Left lobe of liver (tissue), 2 donors: ENCODE results near the gene TIMM10. TPM values are rescaled to one million over a fixed set of nuclear protein-coding genes. Genes with fewer than 3 reads are reported as not detected.

Experiments
- ATAC-seq: fragments of 200-7000 bp; cut with Tn5 transposase; one replicate; pipeline ENCODE4 v1.9.1; 2020; ENCODE audit warnings: mild to moderate bottlenecking, moderate library complexity
- DNase-seq: peaks from one replicate; pipeline ENCODE4 v3.0.0-alpha.2; 2020; ENCODE audit warnings: low spot score
- total RNA-seq: library from RNA; stranded (reverse); gene quantifications from one replicate; pipeline ENCODE4 v1.2.1, GENCODE V29; 2021
- donor health status: DM: no; HTN: no; CAD: no; lungs with moderate emphysema.
- donor health status: DM: no; HTN: yes; CAD: no.

TIMM10 gene
- total RNA-seq, 1 donor from 2014 or later: 39.3 TPM

DNA sequence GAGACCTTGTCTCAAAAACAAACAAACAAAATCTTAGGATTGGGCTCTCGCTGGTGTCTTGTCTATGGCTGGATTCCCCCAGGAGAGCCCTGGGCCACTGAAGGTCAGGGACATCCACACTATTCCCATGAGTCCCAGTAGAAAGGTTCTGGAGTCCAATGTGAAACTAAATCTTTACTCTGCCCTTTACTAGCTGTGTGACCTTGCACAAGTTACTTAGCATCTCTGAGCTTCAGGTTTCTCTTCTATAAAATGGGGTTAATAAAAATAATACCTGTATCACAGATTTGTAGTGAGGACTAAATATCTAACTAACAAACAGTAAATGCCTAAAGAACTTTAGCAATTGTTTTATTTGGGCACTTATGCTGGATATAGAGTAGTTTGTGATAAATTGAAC, 24.0 kb downstream of the TIMM10 start:
- ATAC-seq: no peak
- DNase-seq: no peak

DNA sequence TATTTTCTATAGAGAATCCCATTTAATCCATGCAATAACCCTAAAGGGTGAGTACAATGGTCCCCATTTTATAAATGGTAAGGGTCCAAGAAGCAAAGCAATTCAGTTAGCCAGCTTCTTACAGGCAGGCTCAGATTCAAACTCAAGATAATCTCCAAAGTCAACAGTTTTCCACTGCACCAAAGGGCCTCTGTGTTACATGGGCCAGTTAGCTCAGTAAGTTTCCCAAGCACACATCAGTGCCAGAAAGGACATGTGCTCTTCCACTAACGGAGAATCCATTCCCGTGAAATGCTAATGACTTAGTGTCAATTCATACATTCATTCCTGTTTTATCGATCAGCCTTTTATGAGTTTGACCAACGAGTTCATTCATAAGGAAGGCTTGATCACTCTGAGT, 26.0 kb downstream of the TIMM10 start:
- DNase-seq (no peak), ATAC-seq (no peak)

DNA sequence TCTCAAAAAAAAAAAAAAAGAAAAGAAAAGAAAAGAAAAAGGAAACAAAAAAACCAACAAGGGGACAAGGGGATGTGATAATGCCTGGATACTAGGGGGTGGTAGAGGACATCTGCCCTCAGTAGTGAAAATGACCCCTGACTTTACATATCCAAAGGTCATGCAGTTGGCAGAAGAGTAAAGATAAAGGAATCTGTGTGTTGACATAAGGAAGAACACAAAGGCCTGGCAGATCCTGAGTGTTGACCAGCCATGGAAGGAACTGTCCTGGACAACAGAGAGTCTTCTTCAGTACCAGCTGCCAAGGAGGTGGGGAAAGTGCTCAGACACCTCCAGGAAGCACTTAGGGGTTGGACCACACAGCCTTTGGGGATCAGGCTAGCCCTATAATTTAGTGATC, 27.7 kb downstream of the TIMM10 start:
- peak; percentile 27 for ATAC-seq
- peak; percentile 69 for DNase-seq

DNA sequence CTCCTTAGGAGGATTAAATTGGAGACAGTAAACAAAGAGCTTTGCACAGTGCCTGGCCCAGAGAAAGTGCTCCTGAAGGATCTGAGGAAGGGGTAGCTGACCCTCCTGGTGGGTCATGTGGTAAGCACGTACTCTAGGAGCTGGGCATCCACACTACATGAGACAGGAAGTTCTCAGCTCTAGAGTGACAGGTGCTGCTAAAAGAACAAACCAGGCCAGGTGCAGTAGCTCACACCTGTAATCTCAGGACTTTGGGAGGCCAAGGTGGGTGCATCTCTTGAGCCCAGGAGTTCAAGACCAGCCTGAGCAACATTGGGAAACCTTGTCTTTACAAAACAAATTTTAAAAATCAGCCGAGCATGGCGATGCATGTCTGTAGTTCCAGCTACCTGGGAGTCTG, 28.2 kb downstream of the TIMM10 start:
- ATAC-seq (no peak), DNase-seq (no peak)

DNA sequence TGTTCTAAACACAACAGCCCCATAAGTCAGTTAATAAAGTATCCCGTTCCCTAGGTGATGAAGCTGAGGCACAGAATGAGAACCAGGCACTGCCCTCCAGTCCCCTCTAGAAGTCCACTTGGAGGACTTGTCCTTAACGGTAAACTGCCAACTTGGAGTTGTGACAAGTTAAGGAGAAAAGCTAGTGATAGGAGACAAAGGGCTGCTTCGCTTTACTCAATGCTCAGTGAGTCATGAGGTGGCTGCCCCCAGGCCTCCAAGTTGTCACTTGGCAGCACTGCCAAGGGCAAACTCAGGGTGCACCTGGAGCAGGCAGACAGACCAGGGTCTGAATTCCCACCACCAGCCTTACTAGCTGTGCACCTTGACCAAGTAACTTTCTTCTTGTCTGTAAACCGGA, 28.6 kb downstream of the TIMM10 start:
- ATAC-seq: peak; percentile 9

DNA sequence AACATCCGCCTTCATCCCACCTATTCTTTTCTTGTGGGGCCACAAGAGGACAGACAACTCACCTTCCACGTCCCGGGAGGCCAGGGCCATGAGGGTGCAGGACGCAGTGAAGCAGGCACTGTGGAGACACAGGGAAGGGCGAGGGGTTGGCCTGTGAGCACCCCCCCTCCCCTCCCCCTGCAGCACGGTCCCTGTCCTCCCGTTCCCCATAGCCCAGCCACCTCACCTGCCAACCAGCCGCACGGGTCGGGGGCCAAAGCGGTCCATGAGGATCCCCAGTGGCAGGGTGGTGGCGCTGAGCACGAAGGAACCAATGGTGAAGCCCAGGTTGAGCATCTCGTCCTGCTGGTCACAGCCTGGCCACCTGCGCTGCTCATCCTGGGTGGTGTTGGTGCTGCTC, 29.6 kb downstream of the TIMM10 start:
- ATAC-seq (no peak), DNase-seq (no peak)

More for the DNA sequence above, 28.6 kb downstream of the TIMM10 start:
- DNase-seq: peak; percentile 83

DNA sequence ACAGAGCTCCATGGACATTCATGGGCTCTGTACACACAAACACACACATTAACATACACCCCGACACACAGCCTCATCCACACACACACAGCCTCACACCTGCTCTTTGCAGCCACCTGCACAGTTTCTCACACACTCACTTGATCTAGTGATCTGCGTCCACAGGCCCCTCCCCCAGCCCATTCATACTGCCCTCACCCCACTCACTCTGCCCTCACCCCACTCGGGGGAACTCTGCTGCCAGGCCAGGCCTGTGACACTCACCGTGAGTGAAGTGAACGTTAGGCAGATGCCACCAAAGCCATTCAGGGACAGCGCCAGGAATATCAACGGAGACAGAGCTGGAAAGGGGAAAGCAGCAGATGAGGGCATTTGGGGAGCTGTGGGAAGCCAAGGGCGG, 30.0 kb downstream of the TIMM10 start:
- peak; percentile 48 for DNase-seq
- ATAC-seq: no peak

DNA sequence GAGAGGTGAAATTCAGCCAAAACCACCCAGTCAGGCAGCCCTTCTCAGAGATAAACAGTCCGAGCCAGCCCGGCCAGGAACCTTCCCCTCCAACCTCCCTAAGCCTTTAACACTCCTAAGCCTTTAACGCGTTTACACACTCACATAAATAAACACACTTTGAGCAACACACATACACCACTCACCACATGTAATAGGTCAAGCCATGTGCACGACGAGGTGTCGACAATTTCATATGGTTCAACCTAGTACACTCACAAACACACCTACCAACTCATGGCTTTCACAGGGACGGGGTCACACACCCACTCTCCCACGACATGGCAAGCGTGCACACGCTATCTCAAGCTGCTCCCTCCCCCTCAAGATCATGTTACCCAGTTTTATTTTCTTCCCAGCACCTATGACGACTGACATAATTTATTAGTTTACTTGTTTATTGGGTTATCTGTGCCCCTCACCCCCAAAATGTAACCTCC, 30.5 kb downstream of the TIMM10 start:
- ATAC-seq: peak; percentile 24
- DNase-seq: no peak

DNA sequence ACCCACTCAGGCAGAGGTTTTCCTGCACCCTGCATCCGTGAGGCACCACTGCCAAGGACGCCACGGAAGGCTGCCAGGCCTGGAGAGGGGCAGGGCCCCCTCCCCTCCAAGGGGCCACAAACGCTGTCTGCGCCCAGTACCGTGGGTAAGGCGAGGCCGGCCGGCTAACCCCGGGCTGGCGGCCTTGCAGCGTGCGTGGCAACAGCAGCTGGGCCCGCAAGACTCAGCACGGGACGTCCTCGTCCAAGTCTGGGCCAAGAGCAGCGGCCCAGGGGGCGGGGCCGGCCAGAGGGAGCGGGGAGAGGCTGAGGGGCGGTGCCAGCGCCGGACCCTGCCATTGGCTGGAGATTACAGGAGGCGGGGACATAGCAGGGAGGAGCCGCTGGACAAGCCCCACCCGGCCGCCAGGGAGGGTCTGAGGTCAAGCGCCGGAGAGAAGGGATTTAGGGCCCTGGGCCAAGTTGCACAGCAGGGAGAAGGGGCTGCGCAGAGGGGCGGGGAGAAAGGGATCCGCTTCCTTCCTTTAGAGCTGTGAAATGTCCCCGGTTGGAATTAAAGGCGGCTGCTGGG, 31.1 kb downstream of the TIMM10 start:
- peak; percentile 74 for ATAC-seq
- peak; percentile 99 for DNase-seq

DNA sequence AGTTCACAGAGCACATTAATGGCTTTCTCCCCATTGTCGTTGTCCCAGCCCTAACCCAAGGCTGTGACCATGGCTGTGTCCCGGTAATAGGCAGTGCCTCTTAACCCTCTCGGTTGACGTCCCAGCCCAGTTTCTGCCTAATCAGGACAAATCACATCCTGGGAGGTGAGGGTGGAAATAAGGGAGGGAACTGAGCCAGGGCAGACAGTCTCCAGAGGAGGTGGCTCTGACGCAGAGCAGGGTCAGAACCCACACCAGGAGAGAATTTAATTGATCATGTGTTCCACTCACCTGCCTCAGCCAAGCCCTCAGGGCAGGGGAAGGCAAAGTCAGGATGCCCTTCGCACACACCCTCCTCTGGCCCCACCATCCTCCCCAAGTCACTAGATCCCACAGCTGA, 32.0 kb downstream of the TIMM10 start:
- peak; percentile 35 for ATAC-seq
- peak; percentile 87 for DNase-seq

DNA sequence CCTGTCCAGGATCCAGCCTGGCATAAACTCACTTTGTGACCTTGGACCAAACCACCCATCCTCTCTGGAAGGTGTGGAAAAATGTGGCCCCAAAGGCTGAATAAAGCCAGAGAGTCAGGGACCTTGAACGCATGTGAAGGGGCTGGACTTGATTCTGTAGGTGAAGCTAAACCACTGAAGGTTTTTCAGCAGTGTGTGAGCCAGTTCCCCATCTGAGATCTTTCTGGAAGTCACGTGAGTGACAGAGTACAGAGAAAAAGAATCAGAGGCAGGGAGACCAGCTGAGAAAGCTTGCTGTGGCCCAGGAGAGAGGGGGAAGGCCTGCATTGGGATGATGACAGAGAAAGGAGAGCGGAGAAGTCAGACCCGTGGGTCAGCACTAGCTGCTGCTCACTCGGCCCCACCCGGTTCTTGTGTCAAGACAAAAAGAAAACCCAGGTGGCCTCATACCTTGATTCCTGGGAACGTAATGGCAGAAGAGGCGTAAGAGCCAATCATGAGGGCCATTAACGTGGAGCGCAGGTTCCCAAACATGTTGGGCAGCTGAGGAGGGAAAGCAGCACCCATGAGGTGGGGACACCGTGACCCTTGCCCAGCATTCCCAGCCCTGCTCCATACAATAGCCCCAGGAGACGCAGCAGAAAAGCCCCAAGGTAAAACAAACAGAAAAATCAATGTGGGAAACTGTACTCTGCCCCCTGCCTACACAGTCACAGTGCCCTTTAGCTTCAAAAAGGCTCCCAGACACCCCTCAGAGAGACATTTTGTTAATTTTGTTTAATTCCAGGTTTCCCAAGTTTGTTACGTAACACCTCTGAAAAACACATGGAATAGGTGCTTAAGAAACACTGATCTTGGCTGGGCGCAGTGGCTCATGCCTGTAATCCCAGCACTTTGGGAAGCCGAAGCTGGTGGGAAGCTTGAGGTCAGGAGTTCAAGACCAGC, 33.0 kb downstream of the TIMM10 start:
- peak; percentile 25 for ATAC-seq
- peak; percentile 81 for DNase-seq

DNA sequence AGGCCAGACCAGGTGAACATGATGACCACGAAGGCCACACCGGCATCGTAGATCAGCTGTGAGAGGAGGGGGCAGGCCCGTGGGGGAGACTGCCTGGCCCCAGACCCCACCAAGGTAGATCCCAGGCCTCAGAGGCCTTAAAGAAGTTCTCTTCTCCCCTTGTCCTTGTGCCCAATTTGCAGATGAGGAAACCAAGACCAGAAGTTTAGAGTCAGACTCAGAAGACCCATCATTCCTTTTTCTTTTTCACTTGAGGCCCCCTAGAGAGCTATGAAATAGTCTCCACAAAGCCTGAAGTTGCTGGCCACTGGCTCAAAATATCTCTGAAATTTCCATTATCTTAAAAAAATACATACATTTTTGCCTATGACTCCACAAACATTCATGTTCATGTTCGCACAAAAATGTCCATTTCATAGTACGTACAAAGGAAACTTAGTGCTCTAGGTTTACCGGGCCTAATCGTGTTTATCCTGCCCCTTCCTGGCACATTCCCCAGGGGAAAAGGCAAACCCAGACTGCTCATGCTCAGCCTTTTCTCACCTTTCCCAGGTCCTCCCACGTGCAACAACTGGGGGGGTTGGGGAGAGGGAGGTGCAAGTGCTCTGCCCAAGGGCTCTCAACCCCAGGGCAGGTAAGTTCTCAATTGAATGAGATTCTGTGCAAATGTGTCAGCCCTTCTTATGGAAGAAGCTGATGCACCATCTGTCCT, 34.3 kb downstream of the TIMM10 start:
- DNase-seq (peak; percentile 86), ATAC-seq (peak; percentile 6)

DNA sequence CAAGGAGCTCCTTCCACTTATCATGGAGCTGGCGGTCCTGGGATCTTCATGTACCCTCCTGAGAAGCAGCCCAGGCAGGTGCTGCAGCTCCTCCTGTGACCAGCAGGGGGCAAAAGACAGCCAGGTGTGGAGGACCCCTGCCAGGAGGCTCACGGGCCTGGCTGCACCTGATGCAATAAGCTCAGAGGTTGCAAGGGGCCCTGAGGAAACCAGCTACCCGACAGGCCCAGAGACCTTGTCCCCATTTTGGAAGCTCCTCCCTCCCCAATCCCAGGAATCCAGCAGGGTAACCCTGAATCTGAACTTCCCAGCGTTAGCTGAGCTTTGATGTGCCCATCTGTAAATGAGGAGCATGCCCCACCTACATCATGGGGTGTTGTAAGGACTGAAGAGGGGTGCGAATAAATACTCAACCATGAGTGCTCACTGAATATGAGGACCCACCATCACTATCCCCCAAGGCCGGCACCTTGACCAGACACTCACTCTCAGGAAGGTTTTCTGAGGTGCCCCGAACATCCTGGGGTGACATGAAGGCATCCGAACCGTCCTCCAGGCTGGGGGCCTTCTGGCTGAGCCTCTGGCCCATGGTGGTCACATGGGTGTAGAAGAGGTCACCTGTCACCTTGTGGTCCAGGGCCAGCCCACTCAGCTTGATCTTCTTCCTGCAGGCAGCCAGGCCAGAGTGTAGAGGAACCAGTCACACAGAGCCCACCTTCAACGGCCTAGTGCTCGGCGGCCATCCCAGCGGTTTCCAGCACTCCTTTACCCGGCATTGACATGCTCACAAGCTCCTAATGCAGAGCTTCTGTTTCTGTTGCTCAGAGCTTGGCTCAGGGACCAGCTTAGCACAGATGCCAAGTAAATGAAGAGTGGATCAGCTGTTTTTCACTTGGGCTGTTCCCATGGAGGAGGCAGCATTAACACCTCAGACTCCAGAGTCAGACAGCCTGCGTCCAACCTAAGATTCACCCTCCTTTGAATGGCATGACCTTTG, 36.7 kb downstream of the TIMM10 start:
- ATAC-seq (peak; percentile 65), DNase-seq (peak; percentile 84)

DNA sequence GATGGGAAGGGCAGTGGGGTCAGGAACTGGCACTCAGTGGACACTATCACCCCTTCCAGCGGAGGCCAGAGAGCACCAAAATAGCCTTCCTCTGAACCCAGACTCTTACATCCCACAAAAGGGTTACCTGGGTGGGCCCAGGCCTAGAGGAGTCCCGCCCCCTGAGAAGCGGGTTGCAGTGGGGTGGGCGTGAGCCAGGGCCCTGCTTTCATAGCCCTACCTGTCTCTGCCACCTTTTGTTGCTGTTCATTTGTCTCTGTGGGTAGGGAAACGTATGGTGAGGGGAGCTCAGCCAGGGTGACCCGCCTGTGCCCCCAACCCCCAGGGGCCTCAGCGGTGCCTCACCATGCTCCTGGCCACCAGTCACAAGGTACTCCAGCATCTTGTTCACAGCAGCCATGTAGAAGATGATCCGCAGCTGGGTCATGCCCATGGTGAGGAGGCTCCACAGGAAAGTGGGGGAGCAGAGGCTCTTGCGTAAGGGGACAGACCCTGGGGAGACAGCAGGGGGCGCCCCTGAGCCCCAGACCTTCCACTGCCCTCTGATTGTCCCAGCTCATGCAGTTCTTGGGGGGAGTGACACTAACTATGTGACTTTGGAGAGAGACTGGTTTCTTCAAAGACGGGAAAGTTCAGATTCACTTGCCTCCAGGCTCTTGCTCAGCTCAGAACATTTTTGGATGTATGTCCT, 39.0 kb downstream of the TIMM10 start:
- ATAC-seq: peak; percentile 15
- DNase-seq: no peak

DNA sequence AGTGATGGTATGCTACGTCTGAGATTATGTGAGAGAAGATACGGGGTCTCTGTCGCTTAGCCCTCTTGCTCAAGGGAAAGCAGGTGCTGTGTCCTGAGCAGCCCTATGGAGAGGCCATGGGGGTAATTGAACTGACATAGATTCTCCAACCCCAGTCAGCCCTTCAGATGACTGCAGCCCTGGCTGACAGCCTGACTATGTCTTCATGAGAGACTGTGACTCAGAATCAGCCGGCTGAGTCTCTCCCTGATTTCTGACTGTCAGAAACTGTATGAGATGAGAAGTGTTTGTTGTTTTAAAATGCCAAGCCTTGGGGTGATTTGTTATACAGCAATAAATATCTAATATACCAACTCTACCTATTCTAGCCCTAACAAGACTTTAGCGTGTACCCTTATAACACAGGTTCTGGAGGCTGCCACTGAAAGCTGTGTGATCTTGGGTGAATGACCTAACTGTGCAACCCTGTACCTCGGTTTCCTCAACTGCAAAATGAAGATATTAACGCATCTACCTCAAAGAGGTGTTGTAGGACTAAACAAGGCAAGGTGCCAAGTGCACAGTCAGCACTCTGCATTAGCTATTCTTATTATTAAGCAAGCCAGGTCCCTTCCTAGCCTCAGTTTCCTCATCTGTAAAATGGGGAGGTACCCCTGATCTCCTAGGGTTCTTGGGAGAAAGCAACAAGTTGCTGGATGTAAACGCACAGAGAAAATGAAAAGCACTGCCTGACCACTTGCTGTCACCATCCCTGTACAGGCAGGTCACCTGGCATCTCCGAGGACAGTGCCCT, 39.9 kb downstream of the TIMM10 start:
- DNase-seq: no peak
- no peak for ATAC-seq

DNA sequence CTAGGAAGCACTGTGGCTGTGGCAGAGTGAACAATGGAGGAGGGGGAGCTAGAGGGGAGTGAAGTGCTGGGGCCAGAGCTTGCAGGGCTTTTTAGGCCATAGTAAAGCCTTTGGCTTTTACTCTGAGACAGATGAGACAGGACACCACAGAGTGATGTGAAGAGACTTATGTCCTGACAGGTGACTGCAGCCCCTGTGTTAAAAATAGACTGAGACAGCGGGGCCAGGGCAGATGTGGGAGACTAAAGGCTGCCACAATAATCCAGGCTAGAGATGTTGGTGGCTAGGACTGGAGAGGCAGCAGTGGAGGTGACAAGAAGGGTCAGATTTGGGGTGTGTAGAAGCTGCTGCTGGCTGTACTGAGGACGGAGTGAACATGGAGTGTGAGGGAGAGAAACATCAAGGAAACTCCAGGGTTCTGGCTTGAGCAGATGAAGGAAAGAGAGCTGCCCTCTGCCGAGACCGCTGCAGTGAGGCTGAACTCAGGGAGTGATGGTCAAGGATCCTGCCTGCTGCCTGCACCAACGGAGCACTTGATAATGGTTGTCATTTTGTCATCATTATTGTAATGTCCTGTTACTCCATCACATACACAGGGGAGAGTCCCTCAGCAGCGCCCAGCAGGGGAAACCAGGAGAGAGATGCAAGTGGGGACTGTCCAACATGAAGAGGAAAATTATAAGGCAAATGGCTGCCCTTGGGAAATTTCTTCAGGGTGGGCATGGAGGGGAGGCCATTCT, 42.5 kb downstream of the TIMM10 start:
- DNase-seq (no peak), ATAC-seq (no peak)

DNA sequence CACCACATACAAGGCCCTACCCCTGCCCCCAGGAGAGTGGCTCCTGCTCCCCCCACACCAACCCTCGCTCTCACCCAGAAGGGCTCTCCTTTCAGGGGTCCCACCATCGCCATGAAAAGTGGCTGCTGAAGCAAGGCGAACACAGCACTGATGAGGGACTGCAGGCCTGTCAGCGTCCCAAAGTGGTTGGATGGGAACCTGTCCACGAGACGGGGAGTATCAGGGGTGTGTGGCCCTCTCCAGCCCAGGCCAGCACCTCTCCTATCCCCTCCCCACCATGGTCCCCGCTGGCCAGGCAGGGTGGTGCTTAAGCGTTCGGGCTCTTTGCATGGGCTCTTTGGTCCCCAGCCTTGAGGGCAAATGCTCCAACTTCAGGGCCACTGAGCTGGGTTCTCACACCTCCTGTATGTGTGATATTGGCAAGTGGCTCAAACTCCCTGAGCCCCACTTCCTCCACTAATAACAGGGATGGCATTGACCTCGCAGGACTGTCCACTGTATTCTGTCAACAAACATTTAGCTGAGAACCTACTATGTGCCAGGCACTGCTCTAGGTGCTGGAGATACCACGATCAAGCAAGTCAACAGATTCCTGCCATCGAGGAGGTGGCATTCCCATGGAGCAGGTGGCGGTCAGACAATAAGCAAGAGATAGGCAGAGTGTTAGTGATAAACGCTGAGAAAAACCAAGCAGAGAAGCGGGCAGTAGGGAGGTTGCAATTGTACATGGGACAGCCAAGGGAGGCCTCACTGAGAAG, 43.4 kb downstream of the TIMM10 start:
- ATAC-seq: no peak

More for the DNA sequence above, 43.4 kb downstream of the TIMM10 start:
- no peak for DNase-seq
